GM23338 (cell line): ENCODE results near the gene COX17. TPM values are rescaled to one million over a fixed set of nuclear protein-coding genes. Genes with fewer than 3 reads are reported as not detected.

ENCODE experiments used
- ATAC-seq: fragments of 200-7000 bp; cut with Tn5 transposase; 3 replicates; pipeline ENCODE4 v1.9.1; 2020
- DNase-seq: peaks from one replicate; pipeline ENCODE4 v3.0.0-alpha.2; 2015; ENCODE audit warnings: low spot score
- H2AFZ ChIP-seq: fragments of 200-600 bp; sonication (generic); 2 replicates; pipeline ENCODE4 v1.8.0; 2016; ENCODE audit warnings: antibody characterized with exemption, mild to moderate bottlenecking, moderate library complexity
- H3F3A ChIP-seq: fragments of 200-600 bp; sonication (generic); replicated peaks from 2 replicates; pipeline ENCODE4 v1.8.0; 2017; ENCODE audit warnings: antibody characterized with exemption, mixed run types, low read depth
- H3K27ac ChIP-seq: fragments of 200-600 bp; sonication (generic); 2 replicates; pipeline ENCODE4 v1.6.1; 2016; ENCODE audit warnings: low read depth
- H3K27me3 ChIP-seq: fragments of 200-600 bp; sonication (generic); 2 replicates; pipeline ENCODE4 v1.8.0; 2016; ENCODE audit warnings: mild to moderate bottlenecking, mixed run types, moderate library complexity; ENCODE audit not compliant: insufficient read depth
- H3K36me3 ChIP-seq: fragments of 200-600 bp; sonication (generic); 2 replicates; pipeline ENCODE4 v1.8.0; 2016; ENCODE audit warnings: mild to moderate bottlenecking; ENCODE audit not compliant: insufficient read depth
- H3K4me1 ChIP-seq: fragments of 200-600 bp; sonication (generic); 2 replicates; pipeline ENCODE4 v1.8.0; 2016; ENCODE audit warnings: mild to moderate bottlenecking, moderate library complexity; ENCODE audit not compliant: insufficient read depth
- H3K4me2 ChIP-seq: fragments of 200-600 bp; sonication (generic); 2 replicates; pipeline ENCODE4 v1.7.1; 2017; ENCODE audit warnings: mixed run types
- H3K4me3 ChIP-seq: fragments of 200-600 bp; sonication (generic); 2 replicates; pipeline ENCODE4 v1.6.1; 2016; ENCODE audit warnings: mixed run types
- H3K79me2 ChIP-seq: fragments of 200-600 bp; sonication (generic); replicated peaks from 2 replicates; pipeline ENCODE4 v1.8.0; 2017; ENCODE audit warnings: mild to moderate bottlenecking; ENCODE audit not compliant: insufficient read depth
- H3K9me2 ChIP-seq: fragments of 200-600 bp; sonication (generic); 2 replicates; pipeline ENCODE4 v1.8.0; 2017; ENCODE audit not compliant: insufficient read depth
- H4K20me1 ChIP-seq: fragments of 200-600 bp; sonication (generic); replicated peaks from 2 replicates; pipeline ENCODE4 v1.8.0; 2017; ENCODE audit warnings: mild to moderate bottlenecking; ENCODE audit not compliant: insufficient read depth
- H3K27ac Mint-ChIP-seq: 2 replicates; pipeline ENCODE4 v1.8.0; 2020; ENCODE audit warnings: inconsistent platforms, mild to moderate bottlenecking, moderate library complexity, mixed read lengths
- H3K27me3 Mint-ChIP-seq: 3 replicates; pipeline ENCODE4 v1.8.0; 2022; ENCODE audit warnings: low read depth, mild to moderate bottlenecking, moderate library complexity, mixed read lengths, inconsistent platforms; ENCODE audit not compliant: insufficient read depth, poor library complexity
- H3K36me3 Mint-ChIP-seq: 3 replicates; pipeline ENCODE4 v1.8.0; 2021; ENCODE audit warnings: low read depth, mild to moderate bottlenecking, inconsistent platforms, moderate library complexity, mixed read lengths
- H3K4me1 Mint-ChIP-seq: 3 replicates; pipeline ENCODE4 v1.8.0; 2020; ENCODE audit warnings: mild to moderate bottlenecking, inconsistent platforms, mixed read lengths
- H3K4me3 Mint-ChIP-seq: 3 replicates; pipeline ENCODE4 v1.8.0; 2021; ENCODE audit warnings: moderate library complexity, mild to moderate bottlenecking, inconsistent platforms, mixed read lengths
- H3K9me3 Mint-ChIP-seq: 3 replicates; pipeline ENCODE4 v1.8.0; 2020; ENCODE audit warnings: moderate library complexity, mild to moderate bottlenecking, inconsistent platforms, mixed read lengths
- EZH2 ChIP-seq: fragments of 200-600 bp; sonication (generic); IDR thresholded peaks from one replicate; pipeline ENCODE4 v1.8.0; 2017; ENCODE audit warnings: antibody characterized with exemption, mild to moderate bottlenecking, low read depth; ENCODE audit not compliant: unreplicated experiment
- NANOG ChIP-seq: IDR thresholded peaks from 2 replicates; pipeline ENCODE4 v1.6.1; 2016; ENCODE audit warnings: antibody characterized with exemption, borderline replicate concordance
- STAT1 ChIP-seq: IDR thresholded peaks from one replicate; pipeline ENCODE4 v1.6.1; 2016; ENCODE audit warnings: antibody characterized with exemption; ENCODE audit not compliant: unreplicated experiment
- ZNF331 ChIP-seq: fragments of 250-450 bp; sonication (Bioruptor Pico); IDR thresholded peaks from 2 replicates; pipeline ENCODE4 v1.5.0; 2020; ENCODE audit warnings: low read depth, mild to moderate bottlenecking, moderate library complexity
- polyA plus RNA-seq: library from polyadenylated mRNA; unstranded; fragments of >200 nt; fragmentation: Nextera tagmentation; extraction: Ambion mirVana; gene quantifications from 2 replicates; pipeline ENCODE4 v1.2.1, GENCODE V29; 2016
- total RNA-seq: library from RNA; depleted of rRNA; stranded (reverse); fragments of >200 nt; shearing (Covaris generic); gene quantifications from 2 replicates; pipeline ENCODE4 v1.2.3, GENCODE V29; 2014
- TF ChIP-seq, protein P1 (sequence below), 2 experiments: fragments of 200-600 bp in 1 of 2; sonication (generic) in 1 of 2; conservative IDR thresholded peaks; 2 replicates each; pipeline versions ENCODE4 v1.5.1 to v1.6.1; 2016 to 2017; ENCODE audit warnings: antibody characterized with exemption in 2 of 2, low read depth in 2 of 2, mild to moderate bottlenecking in 2 of 2, moderate library complexity in 1 of 2
- TF ChIP-seq, protein P2 (sequence below): IDR thresholded peaks from one replicate; pipeline ENCODE4 v1.6.1; 2018; ENCODE audit warnings: antibody characterized with exemption; ENCODE audit not compliant: unreplicated experiment

COX17 gene
- total and polyA plus RNA-seq, 2 experiments from 2014 or later, result 24.0 to 324 TPM

DNA sequence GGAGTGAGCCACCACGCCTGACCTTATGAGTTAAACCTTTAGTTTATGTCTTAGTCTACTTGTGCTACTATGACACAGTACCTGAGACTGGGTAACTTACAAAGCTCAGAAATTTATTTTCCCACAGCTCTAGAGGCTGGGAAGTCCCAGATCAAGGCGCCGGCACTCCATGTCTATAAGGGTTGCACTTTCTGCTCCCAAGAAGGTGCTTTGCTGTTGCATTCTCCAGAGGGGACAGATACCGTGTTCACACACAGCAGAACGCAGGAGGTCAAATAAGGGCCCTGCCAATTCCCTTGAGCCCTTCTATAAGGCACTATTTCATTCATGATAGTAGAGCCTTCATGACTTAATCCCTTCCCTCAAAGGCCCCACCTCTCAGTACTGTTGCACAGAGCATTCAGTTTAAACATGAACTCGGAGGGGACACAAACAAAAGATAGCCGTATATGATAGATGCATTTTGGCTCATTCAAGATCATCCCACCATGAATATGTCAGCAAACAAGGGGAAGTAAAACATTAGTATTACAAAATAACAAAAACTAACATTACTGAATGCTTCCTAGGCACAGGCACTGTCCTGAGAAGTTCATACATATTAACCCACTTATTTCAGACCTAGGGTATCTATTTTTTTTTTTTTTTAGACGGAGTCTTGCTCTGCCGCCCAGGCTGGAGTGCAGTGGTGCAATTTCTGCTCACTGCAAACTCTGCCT is 53.0 kb downstream of the COX17 start (continued):
- TF ChIP-seq, protein P1, sequence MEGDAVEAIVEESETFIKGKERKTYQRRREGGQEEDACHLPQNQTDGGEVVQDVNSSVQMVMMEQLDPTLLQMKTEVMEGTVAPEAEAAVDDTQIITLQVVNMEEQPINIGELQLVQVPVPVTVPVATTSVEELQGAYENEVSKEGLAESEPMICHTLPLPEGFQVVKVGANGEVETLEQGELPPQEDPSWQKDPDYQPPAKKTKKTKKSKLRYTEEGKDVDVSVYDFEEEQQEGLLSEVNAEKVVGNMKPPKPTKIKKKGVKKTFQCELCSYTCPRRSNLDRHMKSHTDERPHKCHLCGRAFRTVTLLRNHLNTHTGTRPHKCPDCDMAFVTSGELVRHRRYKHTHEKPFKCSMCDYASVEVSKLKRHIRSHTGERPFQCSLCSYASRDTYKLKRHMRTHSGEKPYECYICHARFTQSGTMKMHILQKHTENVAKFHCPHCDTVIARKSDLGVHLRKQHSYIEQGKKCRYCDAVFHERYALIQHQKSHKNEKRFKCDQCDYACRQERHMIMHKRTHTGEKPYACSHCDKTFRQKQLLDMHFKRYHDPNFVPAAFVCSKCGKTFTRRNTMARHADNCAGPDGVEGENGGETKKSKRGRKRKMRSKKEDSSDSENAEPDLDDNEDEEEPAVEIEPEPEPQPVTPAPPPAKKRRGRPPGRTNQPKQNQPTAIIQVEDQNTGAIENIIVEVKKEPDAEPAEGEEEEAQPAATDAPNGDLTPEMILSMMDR (conservative IDR thresholded peaks at IDR 0.05; ENCODE audit: low read depth in 2 of 2), result no peak
- TF ChIP-seq, protein P2, sequence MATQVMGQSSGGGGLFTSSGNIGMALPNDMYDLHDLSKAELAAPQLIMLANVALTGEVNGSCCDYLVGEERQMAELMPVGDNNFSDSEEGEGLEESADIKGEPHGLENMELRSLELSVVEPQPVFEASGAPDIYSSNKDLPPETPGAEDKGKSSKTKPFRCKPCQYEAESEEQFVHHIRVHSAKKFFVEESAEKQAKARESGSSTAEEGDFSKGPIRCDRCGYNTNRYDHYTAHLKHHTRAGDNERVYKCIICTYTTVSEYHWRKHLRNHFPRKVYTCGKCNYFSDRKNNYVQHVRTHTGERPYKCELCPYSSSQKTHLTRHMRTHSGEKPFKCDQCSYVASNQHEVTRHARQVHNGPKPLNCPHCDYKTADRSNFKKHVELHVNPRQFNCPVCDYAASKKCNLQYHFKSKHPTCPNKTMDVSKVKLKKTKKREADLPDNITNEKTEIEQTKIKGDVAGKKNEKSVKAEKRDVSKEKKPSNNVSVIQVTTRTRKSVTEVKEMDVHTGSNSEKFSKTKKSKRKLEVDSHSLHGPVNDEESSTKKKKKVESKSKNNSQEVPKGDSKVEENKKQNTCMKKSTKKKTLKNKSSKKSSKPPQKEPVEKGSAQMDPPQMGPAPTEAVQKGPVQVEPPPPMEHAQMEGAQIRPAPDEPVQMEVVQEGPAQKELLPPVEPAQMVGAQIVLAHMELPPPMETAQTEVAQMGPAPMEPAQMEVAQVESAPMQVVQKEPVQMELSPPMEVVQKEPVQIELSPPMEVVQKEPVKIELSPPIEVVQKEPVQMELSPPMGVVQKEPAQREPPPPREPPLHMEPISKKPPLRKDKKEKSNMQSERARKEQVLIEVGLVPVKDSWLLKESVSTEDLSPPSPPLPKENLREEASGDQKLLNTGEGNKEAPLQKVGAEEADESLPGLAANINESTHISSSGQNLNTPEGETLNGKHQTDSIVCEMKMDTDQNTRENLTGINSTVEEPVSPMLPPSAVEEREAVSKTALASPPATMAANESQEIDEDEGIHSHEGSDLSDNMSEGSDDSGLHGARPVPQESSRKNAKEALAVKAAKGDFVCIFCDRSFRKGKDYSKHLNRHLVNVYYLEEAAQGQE, result no peak
- TF ChIP-seq EZH2 (no peak), STAT1 (no peak), ZNF331 (CRISPR knock-in tag) (no peak)

DNA sequence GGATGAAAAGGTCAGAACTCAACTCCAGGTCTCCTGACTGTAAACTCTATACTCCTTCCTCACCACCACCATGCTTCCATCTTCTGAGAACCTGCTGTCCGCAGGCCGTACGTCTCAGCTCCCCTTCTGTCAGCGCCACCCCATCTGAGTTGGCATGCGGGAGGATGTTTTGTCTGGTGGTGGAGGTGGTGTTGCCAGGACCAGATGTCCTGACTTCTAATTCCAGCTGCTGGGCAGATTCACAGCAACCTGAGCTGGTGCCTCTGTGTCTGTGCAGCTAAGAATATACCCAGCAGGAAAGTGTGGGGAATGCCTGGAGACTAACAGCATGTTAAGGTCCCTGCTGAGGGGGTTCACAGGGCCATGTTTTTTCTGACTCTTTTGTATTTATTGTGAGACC is 56.3 kb downstream of the COX17 start:
- Mint-ChIP-seq H3K36me3 (no peaks in the 10 kb centered on the region), H3K27me3 (peaks cover 4% of the 10 kb centered on the region), H3K27ac (no peak overlapping the region), H3K4me3 (no peak overlapping the region), H3K4me1 (peaks cover 8% of the 10 kb centered on the region), H3K9me3 (no peaks in the 10 kb centered on the region)
- DNase-seq (no peak), ATAC-seq (no peak)
- Histone ChIP-seq H3K27ac (no peak overlapping the region), H3K27me3 (no peaks in the 10 kb centered on the region), H3K4me2 (no peak overlapping the region), H3K4me1 (no peaks in the 10 kb centered on the region), H3K9me2 (no peaks in the 10 kb centered on the region), H3K36me3 (no peaks in the 10 kb centered on the region), H2AFZ (no peak overlapping the region), H3F3A (no peaks in the 10 kb centered on the region), H3K4me3 (no peak overlapping the region), H3K79me2 (no peaks in the 10 kb centered on the region), H4K20me1 (no peaks in the 10 kb centered on the region)
- TF ChIP-seq, protein P1 (conservative IDR thresholded peaks at IDR 0.05; ENCODE audit: low read depth in 2 of 2), result no peak
- TF ChIP-seq NANOG, result no peak
- TF ChIP-seq, protein P2, result no peak
